ENCODE results near the gene MTNR1A. TPM values are rescaled to one million over a fixed set of nuclear protein-coding genes. Genes with fewer than 3 reads are reported as not detected.

Gene MTNR1A
- total RNA-seq, 1 donor from 2014 or later: 0.20 TPM

GRCh38 chr4:186486172-186486571 is 69.2 kb downstream of the MTNR1A start:
- DNase-seq: no peak

GRCh38 chr4:186485561-186486062 is 69.8 kb downstream of the MTNR1A start:
- DNase-seq: no peak

GRCh38 chr4:186485150-186485549 is 70.2 kb downstream of the MTNR1A start:
- DNase-seq: no peak

GRCh38 chr4:186483656-186484055 is 71.7 kb downstream of the MTNR1A start:
- DNase-seq: no peak

Small RNA genes lying within 50 kb of the gene (small RNA-seq; reads per million reads assigned to genes)
- gene RNU6-1055P (ENCODE audit: low replicate concordance): not detected

Other genes starting within 250 kb of the MTNR1A start
- gene FAT1, start 168.3 kb upstream of the MTNR1A start, total RNA-seq: 171 TPM